GM21576 (cell line): Measurements from ENCODE around the gene TUBB2B.

Experiments
- ATAC-seq: cut with Tn5 transposase; IDR thresholded peaks from one replicate; pipeline ENCODE4 v1.9.1; 2021; ENCODE audit warnings: mild to moderate bottlenecking, moderate library complexity; ENCODE audit not compliant: unreplicated experiment

Gene TUBB2B

GRCh38 chr6:3235486-3235885, 8.0 kb upstream of the TUBB2B start:
- ATAC-seq = no peak

GRCh38 chr6:3233904-3234303, 6.5 kb upstream of the TUBB2B start:
- ATAC-seq = no peak

DNA sequence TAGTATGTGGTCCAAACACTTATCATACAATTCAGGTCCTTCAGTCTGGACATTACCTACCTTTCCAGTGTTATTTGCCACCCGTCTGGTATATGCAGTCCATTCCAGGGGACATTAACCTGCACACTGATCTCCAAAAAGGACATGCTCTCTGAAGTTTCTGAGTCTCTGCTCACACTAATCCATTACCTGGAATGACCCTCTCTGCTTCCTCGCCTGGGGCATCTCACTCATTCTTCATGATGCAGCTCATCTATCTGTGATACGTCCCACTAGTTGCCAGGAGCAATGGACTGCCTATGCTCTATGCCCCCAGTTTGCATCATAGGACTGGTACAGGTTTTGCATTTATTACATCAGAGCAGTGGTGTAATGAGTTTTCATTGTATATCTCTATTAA, 5.9 kb upstream of the TUBB2B start:
- no peak for ATAC-seq

DNA sequence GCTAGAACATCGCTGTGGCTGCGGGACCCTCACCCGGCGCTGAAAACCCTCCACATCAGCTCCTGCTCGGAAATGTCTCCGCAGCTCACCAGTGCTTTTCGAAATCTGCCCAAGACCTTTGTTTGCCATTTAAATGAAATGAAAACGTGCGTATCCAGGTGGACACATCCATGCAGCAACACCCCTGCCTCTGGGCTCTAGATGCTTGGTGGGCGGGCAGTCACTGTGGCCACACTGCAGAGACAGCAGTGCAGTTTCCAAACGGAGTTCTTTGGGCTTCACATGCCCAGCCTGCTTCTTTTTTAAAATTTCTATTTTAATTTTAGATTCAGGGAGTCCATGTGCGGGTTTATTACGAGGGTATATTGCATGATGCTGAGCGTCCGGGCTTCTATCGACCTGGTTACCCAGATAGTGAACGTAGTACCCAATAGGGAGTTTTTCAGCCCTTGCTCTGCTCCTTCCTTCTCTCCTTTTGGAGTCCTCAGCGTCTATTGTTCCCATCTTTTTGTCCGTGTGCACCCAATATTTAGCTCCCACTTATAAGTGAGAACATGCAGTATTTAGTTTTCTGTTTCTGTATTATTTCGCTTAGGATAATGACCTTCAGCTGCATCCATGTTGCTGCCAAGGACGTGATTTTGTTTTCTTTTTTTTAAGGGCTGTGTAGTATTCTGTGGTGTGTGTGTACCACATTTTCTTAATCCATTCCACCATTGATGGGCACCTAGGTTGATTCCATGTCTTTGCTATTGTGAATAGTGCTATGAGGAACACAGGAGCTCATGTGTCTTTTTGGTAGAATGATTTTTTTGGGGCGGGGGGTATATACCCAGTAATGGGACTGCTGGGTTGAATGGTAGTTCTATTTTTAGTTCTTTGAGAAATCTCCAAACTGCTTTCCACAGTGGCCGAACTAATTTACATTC, 4.8 kb upstream of the TUBB2B start:
- no peak for ATAC-seq

- ATAC-seq = no peak
These were observed 4.0 kb upstream of the TUBB2B start for GRCh38 chr6:3231247-3232016.

GRCh38 chr6:3230900-3231246, 3.4 kb upstream of the TUBB2B start:
- no peak for ATAC-seq

GRCh38 chr6:3230256-3230882, 2.9 kb upstream of the TUBB2B start:
- ATAC-seq = no peak

GRCh38 chr6:3229566-3230178, 2.2 kb upstream of the TUBB2B start:
- ATAC-seq = no peak

- ATAC-seq = no peak
These were observed 1.5 kb upstream of the TUBB2B start for GRCh38 chr6:3228771-3229565.

GRCh38 chr6:3228046-3228671, 706 bp upstream of the TUBB2B start:
- no peak for ATAC-seq

DNA sequence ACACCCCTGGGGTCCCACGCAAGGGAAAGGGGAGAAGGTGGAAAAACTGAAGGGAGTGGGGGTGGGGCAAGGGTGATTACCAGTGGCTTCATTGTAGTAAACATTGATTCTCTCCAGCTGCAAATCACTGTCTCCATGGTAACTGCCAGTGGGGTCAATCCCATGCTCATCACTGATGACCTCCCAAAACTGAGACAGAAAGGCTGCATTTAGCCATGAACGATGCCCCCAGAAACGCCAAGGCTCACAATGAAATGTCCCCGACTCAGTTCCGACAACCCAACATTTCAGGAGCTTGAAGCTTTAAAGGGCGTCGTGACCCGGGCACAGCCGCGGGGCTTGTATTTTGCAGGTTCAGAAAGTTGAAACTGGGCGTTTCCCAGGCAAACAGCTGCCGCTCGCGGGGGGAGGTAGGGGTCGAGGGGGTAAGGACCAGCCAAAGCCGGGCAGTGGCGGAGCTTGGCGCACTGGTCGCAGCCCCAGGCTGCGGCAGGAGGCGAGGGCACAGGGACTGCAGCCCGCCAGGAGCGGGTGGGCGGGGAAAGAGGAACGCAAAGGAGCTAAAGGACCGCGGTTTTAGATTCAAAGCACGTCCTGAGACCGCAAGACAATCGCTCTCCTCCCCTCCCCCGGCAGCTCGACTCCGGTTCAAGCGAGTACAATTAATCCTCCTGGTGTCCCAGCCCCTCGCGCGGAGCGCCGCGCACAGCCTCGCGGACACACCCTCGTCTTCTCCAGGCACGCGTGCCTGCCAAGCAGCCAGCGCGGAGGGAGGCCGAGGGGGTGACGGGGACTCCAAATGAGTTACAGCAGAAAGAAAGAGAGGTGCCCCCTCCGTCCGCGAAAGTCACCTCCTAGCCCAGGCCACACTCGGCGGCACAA, 731 bp downstream of the TUBB2B start:
- no peak for ATAC-seq

- no peak for ATAC-seq
These were observed 1.4 kb downstream of the TUBB2B start for GRCh38 chr6:3226042-3226441.

GRCh38 chr6:3222506-3223038, 4.9 kb downstream of the TUBB2B start:
- ATAC-seq = no peak

DNA sequence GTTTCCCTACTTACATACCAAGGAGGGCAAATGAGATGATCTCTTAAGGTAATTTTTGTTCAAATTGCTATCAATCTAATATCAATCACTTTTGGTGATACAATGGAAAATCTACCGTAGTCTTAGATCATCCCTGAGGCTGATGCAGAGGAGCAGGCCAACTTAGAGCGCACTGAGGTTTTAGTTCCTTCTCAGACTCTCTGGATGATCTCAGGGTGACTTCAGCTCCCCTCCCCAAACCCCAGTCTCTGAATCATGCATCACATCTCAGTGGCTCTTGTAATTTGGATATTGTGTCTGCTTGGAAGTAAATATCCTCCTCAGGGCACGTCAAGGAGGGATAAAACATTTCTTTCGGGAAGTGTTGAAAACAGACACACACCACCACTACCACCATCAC, 5.9 kb downstream of the TUBB2B start:
- ATAC-seq = no peak

DNA sequence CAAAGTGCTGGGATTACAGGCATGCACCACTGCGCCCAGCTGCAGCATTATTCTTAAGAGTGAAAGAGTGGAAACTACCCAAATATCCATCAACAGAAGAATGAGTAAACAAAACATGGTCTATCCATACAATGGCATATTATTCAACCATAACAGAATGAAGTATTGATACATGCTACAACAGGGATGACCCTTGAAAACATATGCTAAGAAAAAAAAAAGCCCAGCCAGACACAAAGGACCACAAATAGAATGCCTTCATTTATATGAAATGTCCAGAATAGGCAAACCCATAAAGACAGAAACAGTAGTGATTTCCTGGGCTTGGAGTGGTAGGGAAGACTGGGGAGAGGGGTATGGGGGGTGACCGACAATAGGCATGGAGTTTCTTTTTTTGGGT, 7.1 kb downstream of the TUBB2B start:
- ATAC-seq = no peak

DNA sequence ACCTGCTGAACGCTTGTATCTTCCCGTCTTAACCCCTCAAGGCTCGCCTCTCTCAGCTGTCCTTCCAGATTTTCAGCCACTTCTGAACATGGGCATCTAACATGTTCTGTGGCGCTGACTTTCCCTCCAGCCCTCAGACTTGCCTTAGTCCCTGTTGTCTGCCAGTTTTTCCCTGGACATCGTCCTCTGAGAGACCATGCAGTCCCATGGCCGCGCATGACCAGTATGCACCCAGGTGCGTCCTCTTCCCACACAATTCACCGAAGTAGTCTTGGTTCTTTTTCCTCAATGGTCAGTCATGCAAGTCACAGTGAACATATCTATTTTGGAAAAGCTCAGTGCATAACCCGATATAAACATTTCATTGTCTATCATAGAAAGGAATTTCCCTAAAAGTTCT, 9.2 kb downstream of the TUBB2B start:
- ATAC-seq = no peak

DNA sequence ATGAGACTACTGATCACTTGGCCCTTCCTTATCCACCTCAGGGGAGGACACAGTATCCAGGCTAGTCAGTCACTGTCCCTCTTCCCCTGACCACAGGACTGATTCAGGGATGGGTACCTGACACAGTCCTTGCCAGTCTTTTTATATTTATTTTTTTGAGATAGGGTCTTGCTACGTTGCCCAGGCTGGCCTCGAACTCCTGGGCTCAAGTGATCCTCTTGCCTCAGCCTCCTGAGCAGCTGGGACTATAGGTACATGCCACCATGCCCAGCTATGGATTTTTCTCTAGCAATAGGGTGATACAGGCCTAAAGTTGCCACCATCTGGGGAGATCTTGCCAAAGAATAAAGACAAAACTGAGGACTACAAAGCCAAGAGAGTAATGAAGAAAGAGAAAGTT, 10.2 kb downstream of the TUBB2B start:
- no peak for ATAC-seq

GRCh38 chr6:3214898-3215297, 12.6 kb downstream of the TUBB2B start:
- ATAC-seq = no peak

- ATAC-seq = no peak
These were observed 14.1 kb downstream of the TUBB2B start for GRCh38 chr6:3213334-3213695.
